Stimulated activated CD8-positive, alpha-beta memory T cell treated with anti-CD3 and anti-CD28 coated beads, Interleukin-2, amount 100 ng/mL, for 1 hour (primary cell): ENCODE measurements around the gene SDR42E1.

ENCODE experiments used
- DNase-seq, 2 donors: peaks; one replicate each; pipeline ENCODE4 v3.0.0-alpha.2; 2020; ENCODE audit warnings: low read depth in 2 of 2

SDR42E1 gene

DNA sequence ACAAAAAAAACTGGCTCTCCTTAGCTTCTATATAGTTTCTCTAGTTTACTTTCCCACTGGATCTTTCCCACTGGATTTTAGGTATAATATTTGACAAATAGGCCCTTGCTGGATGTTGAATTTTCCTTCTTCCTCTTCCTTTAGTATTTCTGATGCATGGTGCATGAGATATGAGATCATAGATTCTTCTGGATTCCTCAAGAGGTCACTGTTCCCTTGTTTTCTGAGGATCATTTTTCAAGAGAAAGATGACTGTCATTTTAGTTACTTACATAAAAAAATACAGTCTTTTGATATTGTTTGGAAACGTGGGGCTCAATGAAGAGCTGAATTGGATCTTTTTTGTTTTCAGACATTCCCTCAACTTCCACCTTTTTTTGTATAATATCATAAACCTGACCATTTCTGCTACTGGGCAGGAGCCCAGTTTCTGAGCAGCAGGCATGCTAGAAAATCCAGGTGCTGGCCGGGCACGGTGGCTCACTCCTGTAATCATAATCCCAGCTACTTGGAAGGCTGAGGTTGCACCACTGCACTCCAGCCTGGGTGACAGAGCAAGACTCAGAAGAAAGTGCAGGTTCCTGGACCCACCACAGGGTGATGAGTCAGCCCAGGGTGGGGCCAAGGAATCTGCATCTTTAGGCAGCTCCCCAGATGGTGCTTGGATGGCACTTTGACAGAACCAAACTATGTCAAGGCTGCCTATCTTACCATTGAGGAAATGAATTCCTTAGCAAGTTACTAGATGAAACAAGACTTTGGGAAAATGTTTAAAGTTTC, 70.3 kb downstream of the SDR42E1 start:
- no peak for DNase-seq

DNA sequence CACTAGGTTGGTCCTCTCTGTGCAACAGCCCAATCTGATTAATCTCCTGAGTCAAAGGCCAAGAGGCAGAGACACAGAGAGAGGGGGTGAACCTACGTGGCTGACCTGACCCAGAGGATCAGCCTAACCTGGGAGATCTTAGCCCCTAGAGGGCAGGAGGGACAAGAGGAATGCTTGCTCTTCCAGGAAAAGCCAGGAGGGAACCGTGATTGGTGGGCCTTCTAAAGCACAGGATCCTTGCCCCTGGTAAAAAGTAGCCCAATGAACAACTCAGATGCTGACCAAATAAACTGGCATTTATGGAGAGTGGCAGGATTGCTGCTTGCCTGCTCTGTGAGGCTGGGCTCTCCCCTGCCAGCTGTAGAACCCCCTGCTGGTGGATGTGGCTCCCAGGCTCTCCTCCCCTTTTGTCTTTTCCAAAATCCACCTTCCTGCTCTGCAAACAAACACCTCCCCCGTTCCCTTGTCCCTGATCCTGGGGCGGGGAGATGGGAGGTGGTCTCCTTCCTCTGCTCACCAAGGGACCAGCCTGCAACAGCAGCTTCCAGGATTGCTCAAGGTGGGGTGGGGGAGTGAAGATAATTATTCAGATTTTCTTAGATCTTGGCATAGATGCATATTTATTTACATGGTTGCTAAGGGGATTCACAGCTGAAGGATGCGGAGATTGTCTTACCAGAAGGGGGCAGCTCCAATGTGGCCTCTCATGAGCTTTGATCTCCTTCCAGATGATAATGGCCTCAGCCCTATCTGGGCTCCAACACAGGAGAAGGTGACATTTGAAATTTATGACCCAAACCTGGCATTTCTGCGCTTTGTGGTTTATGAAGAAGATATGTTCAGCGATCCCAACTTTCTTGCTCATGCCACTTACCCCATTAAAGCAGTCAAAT, 71.9 kb downstream of the SDR42E1 start:
- no peak for DNase-seq
